Activated gamma-delta T cell treated with Interleukin-2 at 50 U/mL for 16 hours (primary cell): Measurements from ENCODE around the gene PSMC3.

Experiments
- DNase-seq: peaks from one replicate; pipeline ENCODE4 v3.0.0-alpha.2; 2020

The PSMC3 gene

GRCh38 chr11:47426062-47426956 lies at the start of gene PSMC3:
Gene PSMC3 (minus strand): TSS chr11:47426439. CDS start chr11:47426279, 160 bp downstream.
- peak; percentile 99 for DNase-seq

- no peak for DNase-seq
Measured at GRCh38 chr11:47470671-47471070, 44.4 kb upstream of the PSMC3 start.

GRCh38 chr11:47469361-47470179 lies 43.3 kb upstream of the PSMC3 start:
- no peak for DNase-seq

- no peak for DNase-seq
Measured at GRCh38 chr11:47468598-47469214, 42.5 kb upstream of the PSMC3 start.

GRCh38 chr11:47467357-47467756 lies 41.1 kb upstream of the PSMC3 start:
- no peak for DNase-seq

GRCh38 chr11:47466701-47467250 lies 40.5 kb upstream of the PSMC3 start:
- no peak for DNase-seq

GRCh38 chr11:47466201-47466600 lies 40.0 kb upstream of the PSMC3 start:
- no peak for DNase-seq

GRCh38 chr11:47464483-47464882 lies 38.2 kb upstream of the PSMC3 start:
- DNase-seq = no peak

GRCh38 chr11:47461876-47462275 lies 35.6 kb upstream of the PSMC3 start:
- no peak for DNase-seq

- DNase-seq = no peak
Measured at GRCh38 chr11:47460571-47461235, 34.5 kb upstream of the PSMC3 start.

- DNase-seq = peak; percentile 55
Measured at GRCh38 chr11:47454258-47454671, 28.0 kb upstream of the PSMC3 start.

GRCh38 chr11:47453365-47453764 lies 27.1 kb upstream of the PSMC3 start:
- no peak for DNase-seq

- DNase-seq = no peak
Measured at GRCh38 chr11:47451990-47452389, 25.8 kb upstream of the PSMC3 start.

GRCh38 chr11:47451436-47451835 lies 25.2 kb upstream of the PSMC3 start:
- DNase-seq = no peak

GRCh38 chr11:47449541-47449940 lies 23.3 kb upstream of the PSMC3 start:
- no peak for DNase-seq

- DNase-seq = no peak
Measured at GRCh38 chr11:47448566-47449427, 22.6 kb upstream of the PSMC3 start, which contains the start of gene RAPSN. Gene RAPSN (minus strand): TSS chr11:47449136. CDS start chr11:47448964, 172 bp downstream.

GRCh38 chr11:47447906-47448305 lies 21.7 kb upstream of the PSMC3 start:
- DNase-seq = no peak

- DNase-seq = no peak
Measured at GRCh38 chr11:47446833-47447232, 20.6 kb upstream of the PSMC3 start.

- no peak for DNase-seq
Measured at GRCh38 chr11:47445840-47446239, 19.6 kb upstream of the PSMC3 start.

- DNase-seq = no peak
Measured at GRCh38 chr11:47443817-47444216, 17.6 kb upstream of the PSMC3 start.

- no peak for DNase-seq
Measured at GRCh38 chr11:47443028-47443700, 16.9 kb upstream of the PSMC3 start.
